GM18502 (cell line): Measurements from ENCODE around the gene SLC1A7.

ENCODE experiments used
- ATAC-seq: cut with Tn5 transposase; IDR thresholded peaks from one replicate; pipeline ENCODE4 v1.9.1; 2021; ENCODE audit warnings: mild to moderate bottlenecking; ENCODE audit not compliant: unreplicated experiment, poor library complexity

Gene SLC1A7

GRCh38 chr1:53093451-53093754 is 49.0 kb downstream of the SLC1A7 start:
- no peak for ATAC-seq

DNA sequence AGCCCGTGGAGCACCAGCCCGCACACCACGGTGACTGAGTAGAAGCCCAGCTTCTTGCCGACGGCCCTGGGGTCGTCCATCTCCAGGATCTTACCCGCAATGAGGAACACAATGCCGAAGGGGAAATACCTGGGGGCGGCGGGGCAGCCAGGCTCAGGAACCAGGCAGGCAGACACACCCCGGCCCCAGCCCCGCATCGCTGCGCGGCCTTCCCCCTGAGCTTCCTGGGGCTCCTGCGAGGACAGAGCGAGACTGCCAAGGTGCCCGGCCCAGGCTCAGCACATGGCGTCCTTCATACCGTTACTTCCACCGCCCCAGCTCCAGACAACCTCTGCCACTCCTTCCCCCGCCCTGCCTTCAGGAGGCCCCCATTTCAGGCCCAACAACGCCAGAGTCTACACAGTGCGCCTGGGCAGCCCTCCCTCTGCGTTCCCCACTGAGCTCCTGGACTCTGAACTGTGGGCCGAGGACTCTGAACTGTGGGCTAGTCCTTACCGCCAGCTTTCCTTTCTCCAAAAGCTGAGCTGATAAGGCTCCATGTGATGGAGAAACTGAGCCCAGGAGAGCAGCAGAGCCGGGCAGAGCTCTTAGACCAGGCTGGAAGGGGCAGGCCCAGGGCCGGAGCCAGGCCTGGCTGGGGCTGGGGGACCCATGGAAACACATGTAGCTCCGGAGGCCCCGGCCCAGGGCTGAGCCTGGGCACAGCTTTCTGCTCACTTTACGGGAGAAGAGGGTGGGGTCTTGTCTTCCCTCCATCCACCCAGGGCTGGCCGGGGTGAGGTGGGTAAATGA is 49.6 kb downstream of the SLC1A7 start:
- ATAC-seq, result no peak

- no peak for ATAC-seq
Observed at GRCh38 chr1:53091841-53092645, 50.4 kb downstream of the SLC1A7 start.

DNA sequence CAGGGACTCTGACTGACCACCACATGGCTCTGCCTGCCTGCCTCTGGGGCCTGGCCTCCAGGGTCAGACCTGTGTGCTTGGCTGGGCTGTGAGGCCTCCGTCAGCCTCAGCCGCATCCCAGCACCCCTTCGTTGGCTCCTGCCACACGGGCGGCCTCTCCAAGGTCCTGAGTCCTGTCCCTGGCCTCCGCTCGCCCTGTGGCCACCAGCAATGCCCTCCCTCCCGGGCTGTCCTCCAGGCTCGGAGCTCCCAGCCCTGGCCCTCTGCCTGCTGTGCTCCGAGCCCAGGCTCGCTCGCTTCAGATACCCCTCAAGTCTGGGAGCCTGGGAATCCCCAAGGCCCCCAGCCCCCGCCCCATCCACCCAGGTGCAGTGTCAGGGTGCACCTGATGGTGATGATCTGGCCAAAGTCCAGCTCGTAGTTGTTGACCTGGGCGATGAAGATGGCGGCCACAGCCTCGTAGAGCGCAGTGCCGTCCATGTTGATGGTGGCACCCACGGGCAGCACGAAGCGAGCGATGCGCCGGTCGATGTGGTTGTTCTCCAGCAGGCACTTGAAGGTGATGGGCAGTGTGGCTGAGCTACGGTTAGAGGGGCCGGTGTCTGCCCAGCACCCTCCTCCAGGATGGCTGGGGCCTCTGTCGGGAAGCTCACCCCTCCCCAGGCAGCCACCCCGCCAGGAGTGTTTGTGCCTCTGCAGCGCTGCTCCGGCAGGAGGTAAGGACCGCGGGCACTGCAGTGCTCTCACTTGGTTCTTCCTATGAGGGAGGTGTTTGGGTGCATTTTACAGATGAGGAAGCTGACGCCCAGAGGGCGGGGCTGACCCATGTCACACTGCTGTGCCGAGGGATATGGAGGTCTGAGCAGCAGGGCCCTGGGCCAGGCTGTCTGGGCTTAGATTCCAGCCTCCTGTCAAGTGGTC is 52.0 kb downstream of the SLC1A7 start:
- ATAC-seq, result no peak

GRCh38 chr1:53089478-53090226 is 52.8 kb downstream of the SLC1A7 start:
- no peak for ATAC-seq

GRCh38 chr1:53088616-53089300 is 53.7 kb downstream of the SLC1A7 start:
- no peak for ATAC-seq

DNA sequence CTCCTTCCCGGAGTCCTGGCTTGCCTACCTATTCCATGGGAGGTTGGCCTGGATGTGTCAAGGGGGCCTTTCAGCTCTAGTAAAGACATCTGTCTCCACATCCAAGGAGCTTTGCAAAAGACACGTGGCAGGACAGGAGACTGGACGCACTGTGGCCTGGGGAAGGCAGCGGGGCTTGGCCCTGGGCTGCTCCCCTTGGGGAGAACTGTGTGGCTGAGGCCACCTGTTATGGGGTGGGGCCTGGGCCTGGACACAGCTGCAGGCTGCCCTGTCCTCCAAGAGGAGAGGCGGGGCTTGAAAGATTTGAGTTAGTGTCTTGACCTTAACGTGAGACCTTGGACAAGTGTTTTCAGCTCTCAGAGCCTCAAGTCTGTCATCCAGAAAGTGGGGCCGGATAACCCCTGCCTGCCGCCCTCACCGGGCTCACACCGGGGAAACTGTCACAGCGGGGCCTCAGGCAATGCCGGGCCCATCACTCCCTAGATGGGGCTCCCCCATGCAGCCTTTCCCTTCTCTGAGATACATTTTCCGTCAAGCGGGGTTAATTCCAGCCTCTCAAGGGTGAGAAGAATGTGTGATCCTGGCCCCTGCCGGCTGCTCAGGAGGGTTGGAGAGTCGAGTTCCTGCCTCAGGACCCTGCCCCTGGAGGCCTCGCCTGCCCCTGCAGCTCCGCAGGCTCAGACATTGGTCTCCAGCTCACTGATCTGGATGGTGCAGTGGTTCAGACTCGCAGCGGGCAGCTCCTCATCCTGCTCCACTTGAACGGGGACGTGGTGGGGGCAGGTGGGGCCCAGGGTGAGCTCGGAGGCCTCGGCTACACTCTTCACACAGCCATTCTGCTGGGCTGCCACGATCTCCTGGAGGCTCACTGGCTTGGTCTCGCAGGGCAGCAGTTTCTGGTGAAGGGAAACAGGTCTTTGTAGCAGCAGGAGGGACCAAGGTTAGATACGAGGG is 54.8 kb downstream of the SLC1A7 start:
- ATAC-seq, result no peak

DNA sequence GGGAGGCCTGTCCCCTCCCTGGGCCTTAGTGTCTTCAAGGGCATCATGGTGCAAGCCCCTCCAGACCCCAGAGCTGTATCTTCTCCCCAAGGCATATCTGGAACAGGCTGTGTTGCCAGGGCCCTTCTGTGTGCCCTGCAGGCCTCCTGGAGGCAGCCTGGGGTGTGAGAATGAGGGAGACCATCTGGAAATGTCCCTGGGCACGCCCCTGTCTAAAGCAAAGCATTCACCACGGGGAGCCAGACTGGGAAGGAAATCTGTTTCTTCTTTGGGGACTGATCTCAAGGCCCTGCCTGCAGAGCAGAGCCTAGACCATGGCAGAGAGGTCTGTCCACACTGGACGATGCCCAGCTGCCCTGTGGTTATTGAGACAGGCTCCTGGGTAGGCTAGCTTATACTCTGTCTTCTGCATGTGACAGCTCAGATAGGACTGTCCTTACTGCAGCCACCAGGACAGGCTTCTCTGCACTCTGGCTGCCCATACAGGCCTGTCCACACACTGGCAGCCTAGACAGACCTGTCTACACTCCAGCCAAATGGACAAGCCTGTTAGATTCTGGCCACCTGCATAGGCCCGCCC is 55.9 kb downstream of the SLC1A7 start:
- no peak for ATAC-seq

DNA sequence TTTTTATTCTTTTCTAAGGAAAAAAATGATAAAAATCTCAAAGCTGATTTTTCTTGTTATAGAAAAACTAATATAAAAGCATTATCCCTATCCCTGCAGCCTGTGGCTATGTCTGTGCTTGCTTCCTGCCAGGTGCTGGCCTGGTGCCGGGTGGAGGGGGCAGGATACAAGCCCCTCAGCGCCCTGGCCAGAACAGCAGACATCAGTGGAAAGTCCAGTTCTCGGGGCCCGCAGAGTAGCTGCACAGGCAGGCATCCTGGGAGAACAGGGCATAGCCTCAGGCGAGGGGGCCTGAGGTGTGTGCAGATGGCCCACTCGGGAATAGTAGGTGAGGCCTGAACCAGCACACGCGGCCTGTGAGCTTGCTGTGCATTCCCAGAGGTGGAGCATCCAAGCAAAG is 57.0 kb downstream of the SLC1A7 start:
- ATAC-seq, result no peak

DNA sequence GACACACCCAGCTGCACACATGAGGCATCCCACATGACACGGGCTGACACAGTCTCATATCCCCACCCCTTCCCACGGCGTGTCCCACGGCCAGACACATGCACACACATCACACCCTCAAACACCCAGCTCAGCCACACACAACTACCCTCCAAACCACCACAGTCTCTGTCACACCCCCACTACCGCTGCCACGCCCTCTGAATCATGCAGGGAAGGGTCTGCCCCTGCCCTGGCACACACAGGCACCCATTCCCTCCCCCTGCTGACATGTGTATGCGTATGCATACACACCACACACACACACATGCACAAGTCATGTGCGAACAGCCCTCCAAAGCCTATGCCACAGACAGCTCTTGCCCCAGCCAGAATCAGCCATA is 57.9 kb downstream of the SLC1A7 start:
- no peak for ATAC-seq

DNA sequence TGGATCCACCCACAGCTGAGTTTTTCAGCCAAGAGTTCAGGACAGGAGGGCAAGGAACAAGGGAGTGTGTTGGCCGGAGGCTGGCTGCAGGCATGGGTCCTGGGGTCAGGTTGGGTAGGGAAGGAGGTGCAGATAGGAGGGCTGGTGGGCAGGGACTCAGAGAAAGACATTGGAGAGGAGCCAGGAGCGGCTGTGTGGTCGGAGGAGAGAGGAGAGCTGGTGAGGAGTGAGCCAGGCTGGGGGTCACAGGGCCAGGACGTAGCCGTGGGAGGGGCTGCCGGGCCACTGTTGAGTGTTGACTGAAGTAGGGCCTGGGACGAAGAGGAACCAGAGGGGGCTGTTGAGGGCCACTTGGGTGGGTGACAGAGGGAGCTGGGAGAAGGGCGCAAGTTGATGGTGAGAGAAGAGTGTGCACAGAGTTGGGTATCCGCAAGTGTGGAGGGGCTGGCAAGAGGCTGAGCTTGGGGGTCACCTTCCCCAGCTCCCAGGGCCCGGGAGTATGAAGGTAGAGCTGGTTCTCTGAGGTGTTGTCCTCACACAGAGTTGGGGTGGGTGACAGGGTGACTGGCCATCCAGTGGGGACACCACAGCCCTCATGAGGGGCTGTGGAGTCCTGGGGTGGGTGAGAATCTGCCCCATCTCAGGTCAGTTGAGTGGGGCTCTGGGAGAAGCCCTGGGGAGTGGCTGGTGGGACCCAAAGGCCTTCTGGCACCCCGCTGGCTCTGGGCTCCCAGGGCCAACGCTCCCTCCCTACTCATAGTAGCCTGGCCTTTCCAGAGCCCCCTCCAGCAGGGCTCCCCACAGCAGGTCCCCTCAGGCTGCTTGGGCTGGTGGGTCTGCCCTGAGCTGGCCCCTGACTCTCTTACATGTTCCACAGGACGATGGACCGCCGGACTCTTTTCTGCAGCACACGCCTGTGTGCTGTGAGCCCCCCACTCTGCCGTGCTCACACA is 58.5 kb downstream of the SLC1A7 start:
- ATAC-seq, result no peak

DNA sequence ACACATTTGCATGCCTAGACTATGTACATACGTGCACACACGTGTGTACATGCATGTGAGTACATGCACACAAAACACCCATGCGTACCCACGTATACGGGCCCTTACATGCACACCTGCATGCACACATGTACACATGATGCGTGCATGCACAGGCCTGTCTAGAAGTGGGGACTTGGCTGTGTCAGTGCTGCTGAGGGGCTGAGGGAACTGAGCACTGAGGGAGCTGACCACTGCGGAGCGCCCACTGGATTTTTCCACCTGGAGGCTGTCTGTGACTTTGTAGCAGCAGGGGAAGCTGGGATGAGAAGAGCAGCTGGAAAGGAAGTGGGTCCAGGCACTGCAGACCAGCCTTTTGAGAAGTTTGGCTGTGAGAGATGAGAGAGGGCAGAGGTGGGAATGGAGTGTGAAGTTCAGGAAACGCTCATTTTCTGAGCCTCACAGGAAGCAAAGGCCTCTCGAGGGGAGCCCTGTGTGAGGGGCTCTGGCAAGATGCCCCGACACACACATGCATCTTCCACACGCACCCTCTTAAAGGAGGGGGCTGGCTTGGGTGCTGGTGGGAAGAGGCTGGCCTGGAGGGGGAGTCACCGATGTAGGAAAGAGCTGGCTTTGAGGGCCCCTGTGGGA is 59.5 kb downstream of the SLC1A7 start:
- ATAC-seq, result no peak

DNA sequence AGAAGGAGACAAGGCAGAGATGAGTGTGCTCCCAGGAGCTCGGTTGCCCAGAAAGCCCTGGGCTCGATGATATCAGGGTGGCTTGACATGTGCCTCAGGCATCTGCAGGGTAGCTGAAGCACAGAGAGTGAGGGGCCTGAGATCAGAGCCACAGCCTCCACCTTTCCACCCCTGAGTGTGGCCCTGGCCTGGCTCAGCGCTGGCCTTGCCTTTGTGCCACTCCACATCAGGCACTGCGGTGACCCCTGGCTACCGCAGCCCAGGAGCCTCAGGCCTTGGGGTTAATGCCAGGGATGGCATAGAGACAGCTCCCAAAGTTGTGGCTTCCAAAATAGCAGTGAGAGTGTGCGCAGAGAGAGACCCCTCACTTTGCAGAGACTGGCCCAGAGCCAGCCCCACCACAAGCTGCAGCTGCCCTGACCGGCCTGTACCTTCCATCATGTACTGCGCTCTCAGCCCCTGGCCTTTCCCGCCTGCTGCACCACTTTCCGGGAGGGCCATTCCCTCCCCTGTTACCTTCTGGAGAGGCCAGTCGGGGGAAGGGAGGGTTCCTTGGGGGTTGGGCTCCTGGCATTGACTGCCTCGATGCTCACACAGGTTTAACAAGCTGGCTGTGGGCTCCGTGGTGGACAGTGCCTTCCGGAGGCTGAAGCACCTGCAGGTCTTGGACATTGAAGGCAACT is 60.9 kb downstream of the SLC1A7 start:
- no peak for ATAC-seq

DNA sequence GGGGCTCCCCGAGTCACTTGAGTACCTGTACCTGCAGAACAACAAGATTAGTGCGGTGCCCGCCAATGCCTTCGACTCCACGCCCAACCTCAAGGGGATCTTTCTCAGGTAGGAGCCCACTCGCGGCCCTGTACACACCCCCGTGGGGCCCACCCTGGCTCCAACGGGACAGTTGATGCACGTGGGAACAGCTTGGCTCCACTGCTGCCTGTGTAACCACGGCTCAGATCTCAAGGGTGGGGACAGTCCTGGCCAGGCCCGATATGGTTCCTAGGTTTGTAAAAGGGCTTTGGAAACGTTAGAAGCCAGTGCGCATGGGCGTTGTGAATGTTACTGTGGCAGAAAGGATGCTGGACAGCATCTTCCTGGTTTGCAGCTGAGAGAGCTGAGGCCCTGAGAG is 61.7 kb downstream of the SLC1A7 start:
- no peak for ATAC-seq

DNA sequence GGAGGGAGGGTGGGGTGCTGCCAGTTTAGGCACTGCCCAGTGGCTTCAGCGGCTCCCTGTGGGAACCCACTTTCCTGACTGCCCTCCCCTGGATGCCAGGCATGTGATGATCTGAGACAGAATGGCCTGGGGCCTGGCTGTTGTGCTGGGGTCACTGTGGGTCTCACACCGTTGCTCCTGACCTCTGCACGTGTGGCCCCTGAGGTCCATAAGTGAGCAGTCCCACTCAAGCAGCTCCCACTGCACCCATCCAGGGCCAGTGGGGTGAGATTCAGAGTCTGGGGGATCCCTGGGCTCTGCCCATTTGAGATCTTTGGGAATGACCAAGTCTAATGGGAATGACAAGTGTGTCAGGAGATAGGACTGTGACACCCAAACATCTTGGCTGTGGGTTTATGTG is 62.4 kb downstream of the SLC1A7 start:
- ATAC-seq, result no peak

GRCh38 chr1:53079251-53079650 is 63.2 kb downstream of the SLC1A7 start:
- ATAC-seq, result no peak
